ENCODE measurements around the gene TSSK2. TPM values are rescaled to one million over a fixed set of nuclear protein-coding genes. Genes with fewer than 3 reads are reported as not detected.

The TSSK2 gene
- total RNA-seq, 1 experiment from 2014 or later: not detected

DNA sequence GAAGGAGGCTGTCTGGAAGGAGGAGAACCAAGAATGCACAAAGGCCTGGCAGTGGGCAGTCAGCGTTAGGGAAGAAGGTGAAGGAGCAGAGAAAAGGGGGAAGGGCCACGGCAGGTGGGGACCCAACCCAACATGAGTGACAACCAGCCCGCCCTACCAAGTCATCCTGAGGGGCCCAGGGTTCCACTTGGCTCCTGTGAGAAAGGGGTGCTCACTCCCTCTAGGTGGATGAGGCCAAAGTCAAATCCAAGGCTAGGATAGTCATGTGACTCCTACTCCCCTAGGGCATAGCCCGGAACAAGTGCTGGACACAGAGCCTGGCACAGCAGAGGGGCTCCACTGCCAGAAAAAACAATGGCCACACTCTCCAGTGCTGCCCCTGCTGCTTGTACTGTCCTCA, 6.7 kb upstream of the TSSK2 start:
- ATAC-seq: no peak

DNA sequence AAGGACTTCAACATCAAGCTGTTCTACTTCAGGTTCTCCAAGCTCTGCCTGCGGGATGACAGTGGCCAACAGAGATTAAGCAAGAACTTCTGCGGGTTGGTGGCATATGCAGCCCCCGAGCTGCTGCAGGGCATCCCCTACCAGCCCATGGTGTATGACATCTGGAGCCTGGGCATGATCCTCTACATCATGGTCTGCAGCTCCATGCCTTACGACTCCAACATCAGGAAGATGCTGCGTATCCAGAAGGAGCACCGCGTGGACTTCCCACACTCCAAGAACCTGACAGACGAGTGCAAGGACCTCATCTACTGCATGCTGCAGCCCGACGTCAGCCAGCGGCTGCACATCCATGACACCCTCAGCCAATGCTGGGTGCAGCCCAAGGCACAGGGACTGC, 6.1 kb upstream of the TSSK2 start:
- TF ChIP-seq SIN3A (IDR thresholded peaks at IDR 0.05; ENCODE audit: borderline replicate concordance, insufficient read depth, low read depth, low read length) (no peak), TCF7L2 (IDR thresholded peaks at IDR 0.05; ENCODE audit: low read depth, low read length) (no peak), POLR2AphosphoS5 (IDR thresholded peaks at IDR 0.05; ENCODE audit: low read depth, low read length) (no peak)
- TF ChIP-seq, protein P1, sequence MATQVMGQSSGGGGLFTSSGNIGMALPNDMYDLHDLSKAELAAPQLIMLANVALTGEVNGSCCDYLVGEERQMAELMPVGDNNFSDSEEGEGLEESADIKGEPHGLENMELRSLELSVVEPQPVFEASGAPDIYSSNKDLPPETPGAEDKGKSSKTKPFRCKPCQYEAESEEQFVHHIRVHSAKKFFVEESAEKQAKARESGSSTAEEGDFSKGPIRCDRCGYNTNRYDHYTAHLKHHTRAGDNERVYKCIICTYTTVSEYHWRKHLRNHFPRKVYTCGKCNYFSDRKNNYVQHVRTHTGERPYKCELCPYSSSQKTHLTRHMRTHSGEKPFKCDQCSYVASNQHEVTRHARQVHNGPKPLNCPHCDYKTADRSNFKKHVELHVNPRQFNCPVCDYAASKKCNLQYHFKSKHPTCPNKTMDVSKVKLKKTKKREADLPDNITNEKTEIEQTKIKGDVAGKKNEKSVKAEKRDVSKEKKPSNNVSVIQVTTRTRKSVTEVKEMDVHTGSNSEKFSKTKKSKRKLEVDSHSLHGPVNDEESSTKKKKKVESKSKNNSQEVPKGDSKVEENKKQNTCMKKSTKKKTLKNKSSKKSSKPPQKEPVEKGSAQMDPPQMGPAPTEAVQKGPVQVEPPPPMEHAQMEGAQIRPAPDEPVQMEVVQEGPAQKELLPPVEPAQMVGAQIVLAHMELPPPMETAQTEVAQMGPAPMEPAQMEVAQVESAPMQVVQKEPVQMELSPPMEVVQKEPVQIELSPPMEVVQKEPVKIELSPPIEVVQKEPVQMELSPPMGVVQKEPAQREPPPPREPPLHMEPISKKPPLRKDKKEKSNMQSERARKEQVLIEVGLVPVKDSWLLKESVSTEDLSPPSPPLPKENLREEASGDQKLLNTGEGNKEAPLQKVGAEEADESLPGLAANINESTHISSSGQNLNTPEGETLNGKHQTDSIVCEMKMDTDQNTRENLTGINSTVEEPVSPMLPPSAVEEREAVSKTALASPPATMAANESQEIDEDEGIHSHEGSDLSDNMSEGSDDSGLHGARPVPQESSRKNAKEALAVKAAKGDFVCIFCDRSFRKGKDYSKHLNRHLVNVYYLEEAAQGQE (IDR thresholded peaks at IDR 0.05; ENCODE audit: insufficient read depth in 1 of 2, low read depth in 2 of 2, low read length in 1 of 2): no peak
- TF ChIP-seq, protein P2, sequence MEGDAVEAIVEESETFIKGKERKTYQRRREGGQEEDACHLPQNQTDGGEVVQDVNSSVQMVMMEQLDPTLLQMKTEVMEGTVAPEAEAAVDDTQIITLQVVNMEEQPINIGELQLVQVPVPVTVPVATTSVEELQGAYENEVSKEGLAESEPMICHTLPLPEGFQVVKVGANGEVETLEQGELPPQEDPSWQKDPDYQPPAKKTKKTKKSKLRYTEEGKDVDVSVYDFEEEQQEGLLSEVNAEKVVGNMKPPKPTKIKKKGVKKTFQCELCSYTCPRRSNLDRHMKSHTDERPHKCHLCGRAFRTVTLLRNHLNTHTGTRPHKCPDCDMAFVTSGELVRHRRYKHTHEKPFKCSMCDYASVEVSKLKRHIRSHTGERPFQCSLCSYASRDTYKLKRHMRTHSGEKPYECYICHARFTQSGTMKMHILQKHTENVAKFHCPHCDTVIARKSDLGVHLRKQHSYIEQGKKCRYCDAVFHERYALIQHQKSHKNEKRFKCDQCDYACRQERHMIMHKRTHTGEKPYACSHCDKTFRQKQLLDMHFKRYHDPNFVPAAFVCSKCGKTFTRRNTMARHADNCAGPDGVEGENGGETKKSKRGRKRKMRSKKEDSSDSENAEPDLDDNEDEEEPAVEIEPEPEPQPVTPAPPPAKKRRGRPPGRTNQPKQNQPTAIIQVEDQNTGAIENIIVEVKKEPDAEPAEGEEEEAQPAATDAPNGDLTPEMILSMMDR (IDR thresholded peaks at IDR 0.05): no peak
- Histone ChIP-seq H3K4me1 (ENCODE audit: control insufficient read depth, insufficient read depth, low read length) (peaks cover 8% of the 10 kb centered on the region), H3K4me3 (ENCODE audit: low read depth in 2 of 2, low read length in 2 of 2) (no peak overlapping the region), H3K27me3 (ENCODE audit: control insufficient read depth, insufficient read depth, low read length) (no peaks in the 10 kb centered on the region), H3K9me3 (ENCODE audit: control insufficient read depth, insufficient read depth, low read depth, low read length) (no peaks in the 10 kb centered on the region), H3K36me3 (ENCODE audit: control insufficient read depth, insufficient read depth, low read length) (0 out of 2 replicates have a peak, but pooled peaks cover 3% of the 10 kb centered on the region), H3K27ac (ENCODE audit: low read length) (no peak overlapping the region)
- in situ Hi-C loops (cut with HindIII; ENCODE audit: low pct_unique_long_range_greater_than_20kb, low sequenced_read_pairs) (no loop called here), intact Hi-C loops (cut with micrococcal nuclease; ENCODE audit: unreplicated experiment) (no loop called here)
- no peak for DNase-seq (ENCODE audit: low read depth, low spot score)
- no peak for ATAC-seq
- no TSS peak for BruUV-seq (replicated peaks)
- CTCF ChIA-PET: no interaction called here
- POLR2A ChIA-PET: no interaction called here

More for the DNA sequence above, 6.7 kb upstream of the TSSK2 start:
- no TSS peak for BruUV-seq (replicated peaks)
- Histone ChIP-seq H3K9me3 (ENCODE audit: control insufficient read depth, insufficient read depth, low read depth, low read length) (no peaks in the 10 kb centered on the region), H3K27ac (ENCODE audit: low read length) (no peak overlapping the region), H3K27me3 (ENCODE audit: control insufficient read depth, insufficient read depth, low read length) (no peaks in the 10 kb centered on the region), H3K4me3 (ENCODE audit: low read depth in 2 of 2, low read length in 2 of 2) (no peak overlapping the region), H3K36me3 (ENCODE audit: control insufficient read depth, insufficient read depth, low read length) (0 out of 2 replicates have a peak, but pooled peaks cover 3% of the 10 kb centered on the region), H3K4me1 (ENCODE audit: control insufficient read depth, insufficient read depth, low read length) (peaks cover 8% of the 10 kb centered on the region)
- intact Hi-C loops (cut with micrococcal nuclease; ENCODE audit: unreplicated experiment): no loop called here
- CTCF ChIA-PET: no interaction called here
- in situ Hi-C loops (cut with HindIII; ENCODE audit: low pct_unique_long_range_greater_than_20kb, low sequenced_read_pairs): no loop called here
- no peak for TF ChIP-seq TCF7L2 (IDR thresholded peaks at IDR 0.05; ENCODE audit: low read depth, low read length)
- TF ChIP-seq, protein P1 (IDR thresholded peaks at IDR 0.05; ENCODE audit: insufficient read depth in 1 of 2, low read depth in 2 of 2, low read length in 1 of 2): no peak
- TF ChIP-seq SIN3A (IDR thresholded peaks at IDR 0.05; ENCODE audit: borderline replicate concordance, insufficient read depth, low read depth, low read length): no peak
- TF ChIP-seq, protein P2 (IDR thresholded peaks at IDR 0.05): no peak
- TF ChIP-seq POLR2AphosphoS5 (IDR thresholded peaks at IDR 0.05; ENCODE audit: low read depth, low read length): no peak
- POLR2A ChIA-PET: no interaction called here
- no peak for DNase-seq (ENCODE audit: low read depth, low spot score)
